Ovary (tissue), 3 donors: ENCODE measurements around the gene CAMK2D.

Experiments
- EP300 ChIP-seq: sonication (generic); formaldehyde crosslinking; IDR thresholded peaks from one replicate; pipeline ENCODE4 v1.6.1; 2017; ENCODE audit warnings: antibody characterized with exemption
- POLR2A ChIP-seq: fragments of 450-650 bp; IDR thresholded peaks from one replicate; pipeline ENCODE4 v1.6.1; 2017; ENCODE audit warnings: antibody characterized with exemption, mild to moderate bottlenecking, moderate library complexity
- TF ChIP-seq, protein P1 (sequence below), 3 donors: fragments of 450-650 bp in 2 of 3; fragments of 200-600 bp in 1 of 3; IDR thresholded peaks; one replicate each; pipeline versions ENCODE4 v1.5.1 to v1.8.0; 2016 to 2022; ENCODE audit warnings: antibody characterized with exemption in 3 of 3, mild to moderate bottlenecking in 1 of 3
- donor health status: DM: no; HTN: no; CAD: no.

- TF ChIP-seq, protein P1, sequence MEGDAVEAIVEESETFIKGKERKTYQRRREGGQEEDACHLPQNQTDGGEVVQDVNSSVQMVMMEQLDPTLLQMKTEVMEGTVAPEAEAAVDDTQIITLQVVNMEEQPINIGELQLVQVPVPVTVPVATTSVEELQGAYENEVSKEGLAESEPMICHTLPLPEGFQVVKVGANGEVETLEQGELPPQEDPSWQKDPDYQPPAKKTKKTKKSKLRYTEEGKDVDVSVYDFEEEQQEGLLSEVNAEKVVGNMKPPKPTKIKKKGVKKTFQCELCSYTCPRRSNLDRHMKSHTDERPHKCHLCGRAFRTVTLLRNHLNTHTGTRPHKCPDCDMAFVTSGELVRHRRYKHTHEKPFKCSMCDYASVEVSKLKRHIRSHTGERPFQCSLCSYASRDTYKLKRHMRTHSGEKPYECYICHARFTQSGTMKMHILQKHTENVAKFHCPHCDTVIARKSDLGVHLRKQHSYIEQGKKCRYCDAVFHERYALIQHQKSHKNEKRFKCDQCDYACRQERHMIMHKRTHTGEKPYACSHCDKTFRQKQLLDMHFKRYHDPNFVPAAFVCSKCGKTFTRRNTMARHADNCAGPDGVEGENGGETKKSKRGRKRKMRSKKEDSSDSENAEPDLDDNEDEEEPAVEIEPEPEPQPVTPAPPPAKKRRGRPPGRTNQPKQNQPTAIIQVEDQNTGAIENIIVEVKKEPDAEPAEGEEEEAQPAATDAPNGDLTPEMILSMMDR (IDR thresholded peaks at IDR 0.05) = no peak
- TF ChIP-seq POLR2A (no peak), EP300 (no peak)
Measured at GRCh38 chr4:113635739-113636437, 125.7 kb downstream of the CAMK2D start.
